GM18951 (cell line): ENCODE results near the gene NKD1.

ENCODE experiments used
- POLR2A ChIP-seq: IDR thresholded peaks from 4 replicates; pipeline ENCODE4 v1.6.1; 2011; ENCODE audit warnings: mild to moderate bottlenecking; ENCODE audit not compliant: insufficient read length, insufficient read depth; ENCODE audit errors: extremely low read depth
- in situ Hi-C: fragments of 300-500 bp; cut with MboI; formaldehyde crosslinking; loops from one replicate; pipeline ENCODE4 v1.12.0; 2022; ENCODE audit warnings: low sequenced_read_pairs, mixed read lengths, inconsistent platforms; ENCODE audit not compliant: unreplicated experiment

The NKD1 gene

DNA sequence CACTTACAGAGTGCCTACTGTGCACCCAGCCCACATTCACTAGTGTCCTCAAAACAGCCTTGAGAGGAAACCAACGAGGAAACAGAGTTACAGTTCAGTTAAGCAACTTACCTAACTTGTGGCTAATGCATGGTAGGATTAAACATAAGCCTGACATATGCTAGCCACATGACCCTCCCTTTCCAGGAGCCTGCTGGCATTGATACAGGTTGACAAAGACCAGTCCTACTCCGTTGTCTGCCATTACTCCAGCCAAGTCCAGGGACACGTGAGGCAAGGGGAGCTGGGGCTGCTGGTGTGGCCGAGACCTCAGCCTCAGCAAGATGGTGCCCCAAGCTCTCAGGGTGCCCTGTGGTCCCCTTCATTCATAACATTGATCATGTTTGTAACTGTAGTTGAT is 95.0 kb downstream of the NKD1 start:
- in situ Hi-C loops: no loop called here
- no peak for TF ChIP-seq POLR2A

DNA sequence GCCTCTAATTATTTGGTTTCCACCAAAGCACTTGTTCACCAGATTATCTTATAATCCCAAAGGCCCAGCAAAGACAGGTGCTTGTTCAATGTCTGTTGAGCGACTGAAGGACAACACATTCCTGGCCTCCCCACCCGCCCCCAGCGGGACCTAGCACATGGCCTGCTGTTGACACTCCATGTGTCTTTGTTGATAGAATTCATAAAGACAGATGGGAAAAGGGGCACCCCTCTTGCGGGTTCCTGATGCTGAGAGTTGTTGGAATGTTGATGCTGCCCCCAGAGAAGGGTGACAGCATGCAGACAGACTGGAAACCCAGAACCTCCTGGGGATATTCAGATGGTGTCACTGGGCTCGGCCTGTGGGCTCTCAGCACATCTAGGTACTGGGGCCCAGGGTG is 96.0 kb downstream of the NKD1 start:
- in situ Hi-C loops: no loop called here
- TF ChIP-seq POLR2A: no peak

DNA sequence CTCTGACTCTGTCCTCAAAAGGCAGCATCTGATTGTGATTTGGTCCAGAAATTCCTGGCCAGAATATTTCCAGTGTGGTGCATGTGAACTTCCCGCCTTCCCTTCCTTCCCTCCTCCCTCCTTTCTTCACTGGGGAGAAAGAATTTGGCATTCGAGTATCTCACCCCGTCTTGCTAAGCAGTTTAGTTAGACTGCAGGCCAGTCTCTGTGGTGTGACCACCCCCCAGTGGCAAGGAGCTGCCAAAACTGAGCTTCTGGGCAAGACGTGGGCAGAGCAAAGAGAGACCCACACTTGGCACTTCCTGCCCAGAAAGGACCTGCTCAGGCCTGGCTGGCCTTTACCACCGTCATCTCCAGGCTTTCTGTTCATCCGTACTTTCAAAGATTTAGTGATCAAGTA is 96.5 kb downstream of the NKD1 start:
- no peak for TF ChIP-seq POLR2A
- in situ Hi-C loops: no loop called here

DNA sequence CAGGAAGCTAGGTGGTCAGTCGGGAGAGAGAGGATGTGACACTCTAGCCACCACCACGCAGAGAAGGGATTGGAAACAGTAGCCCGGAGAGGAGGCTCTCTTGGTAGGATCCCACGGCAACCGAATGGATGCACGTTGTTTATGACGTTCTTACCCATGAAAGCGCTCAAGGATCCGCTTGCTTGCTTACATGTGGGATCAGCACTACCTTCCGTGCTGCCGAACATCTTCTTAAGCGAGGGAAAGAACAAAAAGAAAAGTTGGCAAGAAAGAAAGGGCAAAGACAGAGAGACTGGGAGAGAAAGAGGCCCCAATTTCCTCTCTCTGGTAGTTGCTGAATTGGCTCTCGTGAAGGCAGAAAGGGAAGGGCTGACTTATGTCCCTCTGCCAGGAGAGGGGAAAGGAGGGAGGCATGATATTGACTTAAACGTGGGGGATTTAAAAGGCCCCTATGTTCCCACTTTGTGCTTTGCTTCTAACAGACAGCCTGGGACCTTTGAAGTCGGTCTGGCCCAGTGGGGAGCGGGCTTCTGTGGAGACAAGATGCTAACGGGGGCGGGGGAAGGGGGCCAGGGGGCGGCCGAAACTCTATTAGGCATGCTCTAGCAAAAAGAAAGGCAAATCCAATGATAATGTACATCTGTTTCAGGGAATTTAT is 97.5 kb downstream of the NKD1 start:
- in situ Hi-C loops: no loop called here
- TF ChIP-seq POLR2A: no peak

DNA sequence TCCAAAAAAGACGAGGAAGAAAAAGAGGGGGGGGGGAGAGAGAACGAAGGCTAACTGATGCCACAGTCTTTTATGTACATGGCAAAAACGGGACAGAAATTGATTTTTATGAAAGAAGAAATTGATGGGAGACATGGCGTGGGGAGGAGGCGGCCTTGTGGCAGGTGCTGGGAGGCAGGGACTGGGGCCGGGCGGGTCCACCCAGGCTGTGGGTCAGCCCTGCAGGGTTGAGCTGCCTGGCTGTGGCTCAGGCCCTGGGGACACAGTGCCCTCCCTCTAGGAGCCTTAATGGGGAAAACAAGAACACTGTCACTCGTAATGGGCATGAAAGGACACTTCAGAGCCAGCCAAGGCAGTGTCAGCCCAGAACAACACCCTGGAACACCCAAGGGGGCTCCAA is 98.1 kb downstream of the NKD1 start:
- in situ Hi-C loops: no loop called here
- no peak for TF ChIP-seq POLR2A

DNA sequence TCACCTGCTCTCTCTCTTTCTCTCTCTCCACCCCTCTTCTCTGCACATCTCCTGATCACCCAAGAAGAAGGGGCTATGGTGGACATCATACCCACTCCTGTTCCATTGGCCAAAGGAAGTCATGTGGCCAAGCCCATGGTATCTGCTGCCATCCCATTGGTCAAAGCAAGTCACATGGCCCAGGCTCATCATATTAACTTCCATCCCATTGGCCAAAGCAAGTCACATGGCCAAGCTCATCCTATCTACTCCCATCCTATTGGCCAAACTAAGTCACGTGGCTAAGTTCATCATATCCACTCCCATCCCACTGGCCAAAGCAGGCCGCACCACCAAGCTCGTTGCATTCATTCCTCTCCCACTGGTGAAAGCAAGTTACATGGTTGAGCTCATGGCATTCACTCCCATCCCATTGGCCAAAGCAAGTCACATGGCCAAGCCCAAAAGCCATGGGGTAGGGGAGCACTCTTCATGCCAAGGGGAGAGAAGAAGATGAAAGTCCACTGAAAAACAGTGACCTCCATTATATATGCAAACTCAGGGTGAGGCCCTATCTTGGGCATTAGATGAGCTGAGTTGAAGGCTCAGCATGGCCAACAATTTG is 103.7 kb downstream of the NKD1 start:
- in situ Hi-C loops: no loop called here
- no peak for TF ChIP-seq POLR2A

DNA sequence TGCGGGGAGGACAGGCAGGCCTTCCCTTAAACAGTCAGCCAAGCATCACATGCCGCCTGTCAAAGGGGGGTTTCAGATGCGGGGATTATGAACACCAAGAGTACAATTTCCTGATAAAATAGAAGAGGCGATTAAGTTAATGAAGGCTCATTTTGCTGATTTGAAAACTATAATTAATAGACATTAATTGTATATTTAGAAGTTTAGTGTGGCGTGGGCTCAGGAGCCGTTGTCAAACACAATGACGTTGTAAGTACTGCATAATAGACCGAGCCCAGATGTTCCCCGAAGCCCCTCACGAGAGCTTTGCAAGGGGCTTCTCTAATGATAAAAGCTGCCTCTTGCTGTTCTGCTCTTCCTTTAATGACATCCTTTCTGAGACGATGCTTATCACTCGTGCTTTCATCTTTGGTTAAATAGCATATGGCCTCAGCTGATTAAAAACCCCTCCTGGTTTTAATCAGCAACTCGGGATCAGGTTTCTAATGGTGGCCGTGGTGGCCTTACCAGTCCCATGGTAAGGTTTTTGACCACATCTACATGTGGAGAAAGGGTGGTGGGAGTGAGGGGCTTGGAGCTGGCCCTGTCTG is 104.7 kb downstream of the NKD1 start:
- in situ Hi-C loops: no loop called here
- TF ChIP-seq POLR2A: no peak

DNA sequence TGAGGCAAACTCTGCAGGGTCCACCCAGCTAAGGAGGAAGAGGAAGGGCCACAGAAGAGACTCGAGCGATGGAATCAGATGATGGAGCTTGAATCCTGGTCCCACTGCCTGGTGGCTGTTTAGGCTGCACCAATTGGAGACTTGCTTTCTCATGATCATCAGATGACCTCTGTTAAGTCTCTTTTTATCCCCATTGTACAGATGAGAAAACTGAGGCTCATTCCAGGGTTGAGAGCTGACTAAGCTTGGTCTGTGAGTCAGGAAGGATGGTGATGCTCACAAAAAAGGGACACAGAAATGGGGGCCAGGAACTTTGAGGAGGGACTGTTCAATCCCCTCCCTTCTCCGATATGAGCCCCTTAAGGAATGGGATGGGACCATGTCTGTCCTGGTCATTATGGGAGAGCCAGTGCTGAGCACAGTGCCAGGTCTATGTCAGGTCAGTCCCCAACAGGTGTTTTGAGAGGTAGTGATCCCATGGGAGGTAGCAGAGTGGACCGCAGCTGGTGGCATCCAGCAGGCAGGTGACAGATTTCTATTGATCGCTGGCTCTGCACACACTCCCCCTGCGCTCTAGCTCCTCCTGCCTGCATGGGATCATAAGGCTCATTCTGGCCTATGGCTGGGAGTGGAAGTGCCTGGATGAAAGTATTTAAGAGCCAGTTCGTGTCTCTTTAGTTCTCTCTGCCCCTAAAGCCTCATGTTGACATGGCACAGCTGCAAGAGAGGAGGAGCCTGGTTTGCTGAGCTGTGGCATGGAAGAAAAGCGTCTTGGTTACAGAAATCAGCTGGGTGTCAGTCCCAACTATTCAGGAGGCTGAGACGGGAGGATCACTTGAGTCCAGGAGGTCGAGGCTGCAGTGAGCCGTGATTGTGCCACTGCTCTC is 105.7 kb downstream of the NKD1 start:
- no peak for TF ChIP-seq POLR2A
- in situ Hi-C loops: no loop called here

DNA sequence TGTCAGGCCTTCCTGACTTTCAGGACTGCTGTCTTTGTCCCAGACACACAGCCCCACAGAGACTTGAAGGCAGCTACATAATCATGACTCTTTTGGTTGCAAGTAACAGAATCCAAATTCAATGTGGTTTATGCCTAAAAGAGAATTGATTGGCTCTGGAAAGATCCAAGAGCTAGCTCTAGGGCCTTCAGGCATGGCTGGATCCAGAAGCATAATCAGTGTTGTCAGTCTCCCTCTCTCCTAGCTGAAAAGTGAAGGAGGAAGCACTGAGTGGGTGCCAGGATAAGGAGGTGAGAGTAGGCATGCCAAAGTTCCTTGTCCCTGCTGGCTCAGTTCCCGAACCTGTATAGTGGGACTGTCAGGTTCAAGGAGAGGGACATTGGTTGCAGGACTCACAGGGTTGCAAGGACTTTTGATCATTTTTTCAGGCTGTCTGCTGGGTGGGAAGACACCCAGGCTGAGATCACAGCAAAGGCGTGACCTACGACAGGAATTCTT is 107.4 kb downstream of the NKD1 start:
- in situ Hi-C loops: no loop called here
- no peak for TF ChIP-seq POLR2A

DNA sequence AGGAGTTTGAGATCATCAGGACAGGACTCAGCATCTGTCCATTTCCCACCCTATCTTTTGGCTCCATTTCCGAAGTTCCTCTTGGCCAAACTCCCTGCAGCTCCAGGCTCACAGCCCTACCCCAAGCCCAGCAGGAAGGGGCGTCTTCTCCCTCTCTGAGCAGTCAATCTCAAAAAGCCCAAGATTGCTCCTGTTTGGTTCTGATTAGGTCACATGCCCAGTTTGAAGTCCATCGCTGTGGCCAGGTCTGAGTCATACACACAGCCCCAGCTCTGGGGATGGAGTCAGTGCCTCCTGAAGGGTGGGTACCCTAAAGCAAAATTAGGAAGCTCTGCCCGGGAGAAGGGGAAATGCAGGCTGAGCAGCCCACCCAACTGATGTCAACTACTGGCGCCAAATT is 109.0 kb downstream of the NKD1 start:
- no peak for TF ChIP-seq POLR2A

DNA sequence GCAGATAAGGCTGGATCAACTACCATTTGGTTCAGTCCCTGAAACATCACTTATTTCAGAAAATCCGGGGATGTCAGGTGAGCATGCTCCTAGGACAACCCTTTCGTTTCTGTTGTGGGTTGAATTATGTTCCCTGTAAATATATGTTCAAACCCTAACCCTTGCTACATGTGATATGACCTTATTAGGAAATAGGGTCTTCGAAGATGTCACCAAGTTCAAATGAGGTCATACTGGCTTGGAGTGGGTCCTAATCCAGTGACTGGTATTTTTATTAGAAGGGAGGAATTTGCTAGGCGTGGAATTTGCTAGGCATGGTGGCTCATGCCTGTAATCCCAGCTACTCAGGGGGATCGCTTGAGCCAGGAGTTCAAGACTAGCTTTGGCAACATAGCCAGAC is 111.6 kb downstream of the NKD1 start:
- no peak for TF ChIP-seq POLR2A
- in situ Hi-C loops: no loop called here

More for the DNA sequence above, 109.0 kb downstream of the NKD1 start:
- in situ Hi-C loops: no loop called here

DNA sequence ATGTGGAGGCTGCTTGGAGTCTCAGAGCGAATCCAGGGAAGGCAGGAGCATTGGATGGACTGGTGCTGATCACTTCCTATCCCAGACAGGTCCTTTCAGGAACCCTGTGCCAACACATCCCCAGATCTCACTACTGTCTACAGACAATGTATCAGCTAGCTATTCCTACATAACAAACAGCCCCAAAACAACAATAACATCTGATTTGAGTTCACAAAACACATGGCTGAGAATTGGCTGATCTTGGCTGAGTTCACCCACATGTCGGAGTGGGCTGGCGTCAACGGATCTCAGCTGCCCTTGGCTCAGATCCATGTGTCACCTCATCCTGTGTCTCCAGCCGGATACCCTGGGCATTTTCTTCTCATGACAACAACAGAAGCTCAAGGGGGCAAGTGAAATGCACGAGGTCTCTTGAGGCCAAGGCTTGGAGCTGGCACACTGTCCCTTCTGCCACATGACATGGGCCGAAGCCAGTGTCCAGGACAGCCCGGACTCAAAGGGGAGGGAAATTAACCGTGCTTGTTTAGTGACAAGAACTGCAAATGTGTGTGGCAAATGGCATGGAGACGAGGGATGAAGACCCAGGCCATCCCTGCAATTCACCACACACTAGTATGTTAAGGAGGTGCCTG is 114.2 kb downstream of the NKD1 start:
- in situ Hi-C loops: no loop called here
- TF ChIP-seq POLR2A: no peak

DNA sequence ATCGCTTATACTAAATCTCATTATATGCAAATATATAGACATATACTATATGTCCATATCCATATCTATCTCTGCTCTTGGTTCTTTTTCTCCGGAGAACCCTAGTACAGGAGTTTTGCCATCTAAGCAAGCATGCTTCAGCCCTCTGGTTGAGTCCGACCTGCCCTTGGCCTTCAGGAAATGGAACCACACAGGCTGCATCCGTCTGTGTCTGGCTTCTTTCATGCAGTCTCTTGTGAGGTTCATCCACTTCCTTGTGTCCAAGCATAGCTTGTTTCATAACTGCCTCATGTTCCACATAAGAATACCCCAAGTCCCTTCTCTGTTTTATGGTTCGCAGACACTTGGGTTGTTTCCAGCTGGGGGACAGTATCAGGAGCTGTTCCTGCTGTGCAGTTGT is 116.1 kb downstream of the NKD1 start:
- TF ChIP-seq POLR2A: no peak
- in situ Hi-C loops: no loop called here
